Heart right ventricle (tissue), 16 donors: ENCODE results near the gene NOX5. TPM values are rescaled to one million over a fixed set of nuclear protein-coding genes. Genes with fewer than 3 reads are reported as not detected.

Source experiments
- ATAC-seq, 8 donors: fragments of 200-7000 bp; cut with Tn5 transposase; one replicate each; pipeline ENCODE4 v1.9.1; 2020; ENCODE audit warnings: mild to moderate bottlenecking in 8 of 8, moderate library complexity in 8 of 8, moderate number of reproducible peaks in 1 of 8
- DNase-seq, 2 donors: peaks; one replicate each; pipeline ENCODE4 v3.0.0-alpha.2; 2020
- H3K27ac ChIP-seq, 10 donors: fragments of 200-600 bp; sonication (generic) in 2 of 10; one replicate each; pipeline versions ENCODE4 v1.5.0 to v1.8.0; 2020 to 2022; ENCODE audit warnings: mild to moderate bottlenecking in 3 of 10
- H3K27me3 ChIP-seq, 7 donors: fragments of 200-600 bp; one replicate each; pipeline ENCODE4 v1.8.0; 2021 to 2022; ENCODE audit warnings: mild to moderate bottlenecking in 2 of 7
- H3K36me3 ChIP-seq, 9 donors: fragments of 200-600 bp; sonication (generic) in 1 of 9; one replicate each; pipeline versions ENCODE4 v1.5.0 to v1.8.0; 2020 to 2022; ENCODE audit warnings: mild to moderate bottlenecking in 2 of 9
- H3K4me1 ChIP-seq, 9 donors: fragments of 200-600 bp; sonication (generic) in 1 of 9; one replicate each; pipeline versions ENCODE4 v1.5.0 to v1.8.0; 2020 to 2022; ENCODE audit warnings: mild to moderate bottlenecking in 4 of 9
- H3K4me3 ChIP-seq, 10 donors: fragments of 200-600 bp; sonication (generic) in 2 of 10; one replicate each; pipeline versions ENCODE4 v1.5.0 to v1.8.0; 2020 to 2022; ENCODE audit warnings: mild to moderate bottlenecking in 7 of 10, moderate library complexity in 2 of 10
- H3K9me3 ChIP-seq, 11 donors: fragments of 200-600 bp in 10 of 11; sonication (generic) in 2 of 11; one replicate each; pipeline versions ENCODE4 v1.5.0 to v1.8.0; 2013 to 2022; ENCODE audit warnings: mild to moderate bottlenecking in 2 of 11, control low read depth in 1 of 11, moderate library complexity in 1 of 11
- CTCF ChIP-seq, 9 donors: fragments of 200-600 bp; sonication (generic) in 2 of 9; IDR thresholded peaks; one replicate each; pipeline versions ENCODE4 v1.5.0 to v1.8.0; 2021 to 2022; ENCODE audit warnings: antibody characterized with exemption in 9 of 9, mild to moderate bottlenecking in 5 of 9, moderate library complexity in 1 of 9
- WGBS, 2 donors: extraction: QIAGEN DNeasy Blood & Tissue Kit; methylation state at CpG; one replicate each; pipeline ENCODE4 v1.1.7; 2013; ENCODE audit warnings: inconsistent platforms in 1 of 2; 5-methylcytosine and 5-hydroxymethylcytosine counted together
- intact Hi-C, 10 donors: fragments of 100-400 bp; cut with DNase I; formaldehyde crosslinking; loops; one replicate each; pipeline versions ENCODE4 v1.11.1 to v1.14.2; 2022
- polyA plus RNA-seq, 2 donors: library from polyadenylated mRNA; stranded (reverse); fragments of 200-250 nt; gene quantifications; one replicate each; pipeline ENCODE4 v1.2.3, GENCODE V29; 2013
- total RNA-seq, 10 donors: library from RNA; stranded (reverse); fragmentation: NEBNext Ultra II Directional in 3 of 10; extraction: Animal tissue kit (Norgen Biotek cat#: 25700) in 3 of 10; gene quantifications; one replicate each; pipeline versions ENCODE4 v1.2.1 to v1.2.4, GENCODE V29; 2021 to 2023
- donor health status: Arrhythmogenic right ventricular cardiomyopathy.
- donor health status: ischemic (EF 13 %, LVEDD 7.1; RV severe dilation, severe dysfunction).
- donor health status: healthy with polysubstance abuse.
- donor health status: DM: no; HTN: yes; CAD: no.
- donor health status: DM: no; HTN: no; CAD: no.
- donor health status: ischemic (EF 25% LVEDD 6.9; RV normal size, moderate dysfunction).
- donor health status: ischemic (EF 25% LVEDD 5.7; RV mildly dilated, moderate dysfunction).
- donor health status: healthy.
- donor health status: DM: yes; HTN: yes; CAD: no.
- donor health status: Ischemic cardiomyopathy.
- donor health status: ischemic (EF 35%, LVEDD 5.7; RV mildly dilated, moderate dysfunction).
- donor health status: nonischemic (EF 11% LVEDD 7.7; RV severe dilation, severe dysfunction).
- donor health status: DM: yes; HTN: yes; CAD: no.
- donor health status: PGD.
- donor health status: ischemic (EF 29% LVEDD 5.4; RV normal size, mild dysfunction).
- donor health status: nonischemic (EF 23%, LVEDD 6.1; RV moderate dilation, normal function).

NOX5 gene
- total and polyA plus RNA-seq, 12 donors: 0.06 to 0.37 (median 0.18) TPM; not detected in 4

GRCh38 chr15:69000091-69000490 lies 14.4 kb upstream of the NOX5 start:
- WGBS, 2 donors: 24 to 27% methylated on average over 5 of the region's 5 CpGs
- Histone ChIP-seq H3K36me3 (no peaks in the 10 kb centered on the region), H3K9me3 (no peaks in the 10 kb centered on the region), H3K27ac (peak overlapping the region in 3 of 10 donors; percentile 27 to 56 (median 49)), H3K4me3 (no peak overlapping the region), H3K4me1 (peaks cover 0 to 35% (median 6%) of the 10 kb centered on the region in 9 donors), H3K27me3 (no peaks in the 10 kb centered on the region)
- TF ChIP-seq CTCF (IDR thresholded peaks at IDR 0.05): no peak
- ATAC-seq (peak; percentile 33 to 91 (median 68)), DNase-seq (no peak)
- intact Hi-C loops: no loop called here

- Histone ChIP-seq H3K9me3 (peaks cover 0 to 5% (median 0%) of the 10 kb centered on the region in 11 donors), H3K4me1 (peaks cover 0 to 35% (median 6%) of the 10 kb centered on the region in 9 donors), H3K4me3 (no peak overlapping the region), H3K27ac (no peak overlapping the region), H3K36me3 (no peaks in the 10 kb centered on the region), H3K27me3 (no peaks in the 10 kb centered on the region)
- no peak for TF ChIP-seq CTCF (IDR thresholded peaks at IDR 0.05)
- DNase-seq (no peak), ATAC-seq (peak in 1 of 8 donors; percentile 19)
- intact Hi-C loops: no loop called here
- 55 to 67% methylated on average over 4 of the region's 4 CpGs for WGBS, 2 donors
Observed at GRCh38 chr15:69000725-69001503, 13.6 kb upstream of the NOX5 start.

GRCh38 chr15:69002783-69003182 lies 11.7 kb upstream of the NOX5 start:
- no peak overlapping the region for H3K4me3 ChIP-seq
- ATAC-seq: no peak
- H3K27me3 ChIP-seq: no peaks in the 10 kb centered on the region
- WGBS, 2 donors: 87 to 88% methylated on average over 4 of the region's 4 CpGs
- H3K36me3 ChIP-seq: no peaks in the 10 kb centered on the region
- TF ChIP-seq CTCF (IDR thresholded peaks at IDR 0.05): no peak
- peaks cover 0 to 35% (median 6%) of the 10 kb centered on the region in 9 donors for H3K4me1 ChIP-seq
- H3K9me3 ChIP-seq: peaks cover 0 to 12% (median 7%) of the 10 kb centered on the region in 11 donors
- intact Hi-C loops: no loop called here
- no peak overlapping the region for H3K27ac ChIP-seq
- DNase-seq: no peak

GRCh38 chr15:69004011-69004410 lies 10.5 kb upstream of the NOX5 start:
- Histone ChIP-seq H3K27me3 (no peaks in the 10 kb centered on the region), H3K36me3 (no peaks in the 10 kb centered on the region), H3K9me3 (peaks cover 0 to 25% (median 19%) of the 10 kb centered on the region in 11 donors), H3K4me3 (no peak overlapping the region), H3K27ac (no peak overlapping the region), H3K4me1 (peaks cover 0 to 32% (median 6%) of the 10 kb centered on the region in 9 donors)
- no peak for DNase-seq
- no peak for ATAC-seq
- WGBS, 2 donors: 85 to 88% methylated on average over 2 of the region's 2 CpGs
- no peak for TF ChIP-seq CTCF (IDR thresholded peaks at IDR 0.05)
- intact Hi-C loops: no loop called here
